Left renal cortex interstitium (tissue), 4 donors: Measurements from ENCODE around the gene ARHGAP5. TPM values are rescaled to one million over a fixed set of nuclear protein-coding genes. Genes with fewer than 3 reads are reported as not detected.
"Not testable (repeated sequence)": the region's sequence is repeated elsewhere in the genome, so short reads cannot be mapped to it uniquely, and the experiment has no call there.

ENCODE experiments used
- DNase-seq, 4 donors: peaks; one replicate each; pipeline ENCODE4 v3.0.0-alpha.2; 2013; ENCODE audit warnings: low read depth in 4 of 4, low spot score in 2 of 4, missing footprints in 1 of 4
- polyA plus RNA-seq, 4 donors: library from polyadenylated mRNA; unstranded; fragments of 120-200 nt; gene quantifications; one replicate each; pipeline ENCODE4 v1.2.1, GENCODE V29; 2013; ENCODE audit not compliant: insufficient read length in 4 of 4

ARHGAP5 gene
- polyA plus RNA-seq, 4 donors = 96.1 to 114 (median 109) TPM

DNA sequence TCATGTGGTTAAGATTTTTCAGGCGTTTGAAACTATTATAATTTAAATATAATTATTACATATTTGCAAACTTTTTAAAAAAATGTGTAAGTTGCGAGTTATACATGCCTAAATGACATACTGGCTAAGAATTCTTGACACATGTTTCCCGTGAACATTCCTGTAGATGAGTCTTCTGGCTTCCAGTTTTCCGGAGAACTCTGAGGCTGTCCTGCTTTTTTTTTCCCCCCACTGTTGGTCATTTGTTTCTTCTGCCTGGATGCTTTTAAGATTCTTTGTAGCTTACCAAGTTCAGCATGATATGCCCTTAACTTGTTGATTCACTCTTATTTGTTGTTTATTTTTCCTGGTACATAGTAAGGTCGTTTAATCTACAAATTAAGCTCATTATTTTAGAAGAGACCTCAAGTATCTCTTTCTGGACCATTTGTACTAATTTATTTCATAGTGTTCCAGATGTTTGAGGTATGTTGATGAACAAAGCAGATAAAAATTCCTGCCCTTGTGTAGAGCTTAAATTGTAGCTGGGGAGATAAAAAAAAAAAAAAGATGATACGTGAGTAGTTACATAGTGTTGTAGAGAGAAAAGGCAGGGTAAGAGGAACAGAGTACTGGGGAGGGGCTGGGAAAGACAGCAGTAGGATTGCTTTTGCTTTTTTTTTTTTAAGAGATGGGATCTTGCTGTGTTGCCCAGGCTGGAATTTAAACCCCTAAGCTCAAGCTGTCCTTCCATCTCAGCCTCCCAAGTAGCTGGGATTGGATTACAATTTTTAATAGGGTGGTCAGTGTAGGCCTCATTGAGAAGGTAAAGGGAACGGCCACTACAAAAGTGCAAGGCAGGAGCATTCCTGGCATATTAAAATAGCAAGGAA, 32.8 kb downstream of the ARHGAP5 start:
- no peak for DNase-seq

DNA sequence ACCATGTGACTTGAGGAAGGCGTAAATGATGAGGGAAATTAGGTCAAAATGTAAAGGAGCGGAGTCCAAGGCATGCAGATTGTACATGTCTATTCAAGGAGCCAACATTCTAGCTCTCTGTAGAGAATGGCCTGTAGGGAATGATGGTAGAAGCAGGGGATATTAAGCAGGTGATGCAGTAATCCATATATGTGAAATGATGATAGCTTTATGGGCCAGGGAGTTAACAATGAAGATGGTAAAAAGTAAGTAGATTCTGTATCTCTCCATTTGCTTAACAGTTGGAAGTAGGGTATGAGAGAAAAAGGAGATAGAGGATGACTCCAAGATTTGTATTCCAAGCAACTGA, 33.4 kb downstream of the ARHGAP5 start:
- no peak for DNase-seq

DNA sequence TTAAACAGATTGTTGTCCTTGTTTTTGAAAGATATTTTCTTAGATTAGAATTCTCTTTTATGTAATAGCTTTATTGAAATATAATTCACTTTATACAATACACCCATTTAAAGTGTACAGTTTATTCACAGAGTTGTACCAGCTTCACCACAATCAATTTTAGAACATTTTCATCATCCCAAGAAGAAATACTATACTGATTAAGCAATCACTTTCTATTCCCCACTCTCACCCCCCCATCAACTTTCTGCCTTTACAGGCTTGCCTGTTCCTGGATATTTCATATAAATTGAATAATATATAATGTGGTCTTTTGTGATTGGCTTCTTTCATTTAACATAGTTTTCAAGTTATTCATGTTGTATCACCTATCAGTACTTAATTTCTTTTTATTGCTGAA, 44.4 kb downstream of the ARHGAP5 start:
- DNase-seq = no peak

DNA sequence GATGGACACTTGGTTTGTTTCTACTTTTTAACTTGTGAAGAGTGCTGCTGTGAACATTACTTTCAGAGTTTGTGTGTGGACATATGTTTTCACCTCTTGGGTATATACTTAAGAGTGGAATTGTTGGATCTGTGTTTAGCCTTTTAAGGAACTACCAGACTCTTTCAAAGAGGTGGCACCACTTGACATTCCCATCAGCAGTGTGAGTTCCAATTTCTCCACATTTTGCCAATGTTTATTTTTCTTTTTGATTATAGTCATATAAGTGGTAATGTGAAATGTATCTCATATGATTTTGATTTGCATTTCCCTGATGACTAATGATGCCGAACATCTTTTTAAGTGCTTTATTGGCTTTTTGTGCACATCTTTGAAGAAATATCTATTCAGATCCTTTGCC, 44.8 kb downstream of the ARHGAP5 start:
- no peak for DNase-seq

DNA sequence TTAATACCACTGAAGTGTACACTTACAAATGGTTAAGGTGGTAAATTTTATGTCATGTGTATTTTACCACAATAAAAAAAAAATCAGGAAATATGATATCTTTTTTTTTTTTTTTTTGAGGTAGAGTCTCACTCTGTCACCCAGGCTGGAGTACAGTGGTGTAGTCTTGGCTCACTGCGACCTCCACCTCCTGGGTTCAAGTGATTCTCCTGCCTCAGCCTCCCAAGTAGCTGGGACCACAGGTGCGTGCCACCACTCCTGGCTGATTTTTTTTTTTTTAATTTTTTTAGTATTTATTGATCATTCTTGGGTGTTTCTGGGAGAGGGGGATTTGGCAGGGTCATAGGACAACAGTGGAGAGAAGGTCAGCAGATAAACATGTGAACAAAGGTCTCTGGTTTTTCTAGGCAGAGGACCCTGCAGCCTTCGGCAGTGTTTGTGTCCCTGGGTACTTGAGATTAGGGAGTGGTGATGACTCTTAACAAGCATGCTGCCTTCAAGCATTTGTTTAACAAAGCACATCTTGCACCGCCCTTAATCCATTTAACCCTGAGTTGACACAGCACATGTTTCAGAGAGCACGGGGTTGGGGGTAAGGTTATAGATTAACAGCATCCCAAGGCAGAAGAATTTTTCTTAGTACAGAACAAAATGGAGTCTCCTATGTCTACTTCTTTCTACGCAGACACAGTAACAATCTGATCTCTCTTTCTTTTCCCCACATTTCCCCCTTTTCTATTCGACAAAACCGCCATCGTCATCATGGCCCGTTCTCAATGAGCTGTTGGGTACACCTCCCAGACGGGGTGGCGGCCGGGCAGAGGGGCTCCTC, 50.0 kb downstream of the ARHGAP5 start:
- not testable (repeated sequence) for DNase-seq

DNA sequence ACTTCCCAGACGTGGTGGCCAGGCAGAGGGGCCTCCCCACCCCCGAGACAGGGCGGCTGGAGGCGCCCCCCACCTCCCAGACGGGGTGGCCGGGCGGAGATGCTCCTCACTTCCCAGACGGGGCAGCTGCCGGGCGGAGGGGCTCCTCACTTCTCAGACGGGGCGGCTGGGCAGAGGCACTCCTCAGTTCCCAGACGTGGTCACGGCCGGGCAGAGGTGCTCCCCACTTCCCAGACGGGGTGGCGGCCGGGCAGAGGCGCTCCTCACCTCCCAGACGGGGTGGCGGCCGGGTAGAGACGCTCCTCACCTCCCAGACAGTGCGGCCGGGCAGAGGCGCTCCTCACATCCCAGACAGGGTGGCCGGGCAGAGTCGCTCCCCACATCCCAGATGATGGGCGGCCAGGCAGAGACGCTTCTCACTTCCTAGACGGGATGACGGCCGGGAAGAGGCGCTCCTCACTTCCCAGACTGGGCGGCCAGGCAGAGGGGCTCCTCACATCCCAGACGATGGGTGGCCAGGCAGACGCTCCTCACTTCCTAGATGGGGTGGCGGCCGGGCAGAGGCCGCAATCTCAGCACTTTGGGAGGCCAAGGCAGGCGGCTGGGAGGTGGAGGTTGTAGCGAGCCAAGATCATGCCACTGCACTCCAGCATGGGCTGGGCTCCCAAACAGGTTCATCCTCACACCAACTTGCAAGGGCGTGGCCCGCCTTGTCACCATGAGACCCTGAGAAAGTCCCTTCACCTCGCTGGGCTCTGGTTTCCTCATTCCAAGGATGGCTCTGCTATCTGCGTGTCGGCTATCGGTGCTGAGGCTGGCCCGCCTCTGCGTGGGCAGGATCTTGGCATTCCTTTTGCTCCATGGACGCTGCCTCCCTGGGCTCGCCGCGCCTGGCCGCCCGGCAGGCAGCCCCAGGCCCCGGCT, 50.9 kb downstream of the ARHGAP5 start:
- DNase-seq = not testable (repeated sequence)

DNA sequence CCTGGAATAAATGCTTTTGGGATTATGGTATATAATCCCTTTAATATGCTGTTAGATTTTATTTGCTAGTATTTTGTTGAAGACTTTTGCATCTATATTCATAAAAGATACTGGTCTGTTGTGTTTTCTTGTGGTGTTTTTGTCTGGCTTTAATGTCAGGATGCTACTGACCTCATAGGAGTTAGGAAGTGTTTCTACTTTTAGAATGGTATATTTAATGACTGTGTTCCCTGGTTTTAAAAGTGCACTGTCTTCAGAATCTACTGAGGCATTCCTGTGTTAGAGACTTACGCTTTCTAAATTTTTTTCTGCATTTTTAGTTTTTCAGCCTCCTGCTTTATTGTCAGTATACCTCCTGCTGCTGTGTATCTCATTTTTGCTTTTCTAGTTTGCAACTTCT, 51.6 kb downstream of the ARHGAP5 start:
- no peak for DNase-seq

DNA sequence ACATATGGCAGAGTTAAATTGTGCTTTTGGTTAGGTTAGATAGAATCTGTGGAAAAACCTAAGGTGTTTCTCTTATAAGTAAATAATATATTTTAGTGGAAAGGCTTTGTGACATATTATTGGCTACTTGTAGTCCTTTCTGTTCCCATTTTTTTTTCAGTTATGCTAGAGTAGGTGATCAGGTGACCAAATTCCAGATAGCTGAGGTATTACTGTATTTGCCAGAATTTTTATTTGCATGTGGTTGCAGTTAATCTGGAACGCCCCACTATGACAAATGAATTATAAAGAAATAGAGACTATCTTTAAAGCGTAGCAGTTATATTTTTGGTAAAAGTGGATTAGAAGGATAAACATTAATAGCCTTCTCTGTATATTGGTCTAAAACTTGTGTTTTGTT, 52.0 kb downstream of the ARHGAP5 start:
- no peak for DNase-seq

DNA sequence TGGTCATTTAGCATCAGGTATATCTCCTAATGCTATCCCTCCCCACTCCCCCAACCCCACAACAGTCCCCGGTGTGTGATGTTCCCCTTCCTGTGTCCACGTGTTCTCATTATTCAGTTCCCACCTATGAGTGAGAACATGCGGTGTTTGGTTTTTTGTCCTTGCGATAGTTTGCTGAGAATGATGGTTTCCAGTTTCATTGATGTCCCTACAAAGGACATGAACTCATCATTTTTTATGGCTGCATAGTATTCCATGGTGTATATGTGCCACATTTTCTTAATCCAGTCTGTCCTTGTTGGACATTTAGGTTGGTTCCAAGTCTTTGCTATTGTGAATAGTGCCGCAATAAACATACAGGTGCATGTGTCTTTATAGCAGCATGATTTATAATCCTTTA, 54.6 kb downstream of the ARHGAP5 start:
- not testable (repeated sequence) for DNase-seq

DNA sequence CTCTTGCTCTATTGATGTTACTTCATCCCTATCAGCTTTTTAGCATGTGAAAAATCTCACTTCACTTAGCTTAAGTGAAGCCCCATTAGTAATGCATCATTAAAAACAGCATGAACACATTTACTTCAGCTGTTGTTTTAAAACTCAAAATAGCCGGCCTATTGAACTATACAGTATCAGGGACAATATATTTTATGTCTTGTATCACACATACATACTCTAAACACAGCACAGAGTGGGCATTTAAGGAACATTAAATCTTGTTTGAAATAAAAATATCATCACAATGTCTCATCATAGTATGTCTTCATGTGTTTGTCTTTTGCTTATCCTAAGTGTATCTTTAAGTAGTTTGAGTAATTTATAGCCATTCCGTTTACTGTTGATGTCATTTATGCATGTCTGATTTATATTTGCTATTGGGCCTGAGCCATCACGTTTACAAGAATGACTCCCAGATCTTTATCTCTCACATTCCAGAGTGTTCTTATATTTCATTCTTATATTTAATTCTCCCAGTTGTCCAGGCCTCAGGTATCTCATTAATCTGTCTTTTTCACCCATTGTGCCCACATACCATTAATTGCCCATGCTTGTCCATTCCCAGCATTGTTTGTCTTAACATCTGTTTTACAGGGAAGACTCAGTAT, 57.5 kb downstream of the ARHGAP5 start:
- peak; percentile 13 to 43 (median 22) for DNase-seq

DNA sequence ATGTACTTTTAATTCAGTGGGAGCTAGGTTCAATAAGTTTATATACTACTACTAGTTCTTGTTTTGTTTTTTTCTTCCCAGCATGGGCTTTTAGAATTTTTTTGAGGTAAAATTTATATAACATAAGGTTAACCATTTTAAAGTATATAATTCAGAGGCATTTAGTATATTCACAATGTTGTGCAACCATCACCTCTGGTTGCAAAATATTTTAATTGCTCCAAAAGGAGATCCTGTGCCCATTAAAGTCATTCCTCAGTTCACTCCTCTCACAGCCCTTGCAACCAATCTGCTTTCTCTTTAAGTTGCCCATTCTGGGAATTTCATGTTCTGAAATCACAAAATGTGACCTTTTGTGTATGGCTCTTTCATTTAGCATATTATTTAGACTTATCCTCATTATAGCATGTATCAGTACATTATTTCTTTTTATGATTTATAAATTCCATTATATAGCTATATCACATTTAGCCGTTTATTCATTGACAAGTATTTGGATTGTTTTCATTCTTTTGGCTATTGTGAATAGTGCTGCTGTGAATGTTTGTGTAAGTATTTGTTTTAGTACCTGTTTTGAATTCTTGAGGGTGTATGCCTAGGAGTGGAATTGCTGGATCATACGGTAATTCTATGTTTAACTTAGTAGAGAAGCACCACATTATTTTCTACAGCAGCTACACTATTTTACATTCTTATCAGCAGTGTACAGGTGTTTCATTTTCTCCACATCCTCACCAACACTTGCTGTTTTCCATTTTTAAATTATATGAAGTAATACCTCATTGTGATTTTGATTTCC, 59.1 kb downstream of the ARHGAP5 start:
- no peak for DNase-seq

DNA sequence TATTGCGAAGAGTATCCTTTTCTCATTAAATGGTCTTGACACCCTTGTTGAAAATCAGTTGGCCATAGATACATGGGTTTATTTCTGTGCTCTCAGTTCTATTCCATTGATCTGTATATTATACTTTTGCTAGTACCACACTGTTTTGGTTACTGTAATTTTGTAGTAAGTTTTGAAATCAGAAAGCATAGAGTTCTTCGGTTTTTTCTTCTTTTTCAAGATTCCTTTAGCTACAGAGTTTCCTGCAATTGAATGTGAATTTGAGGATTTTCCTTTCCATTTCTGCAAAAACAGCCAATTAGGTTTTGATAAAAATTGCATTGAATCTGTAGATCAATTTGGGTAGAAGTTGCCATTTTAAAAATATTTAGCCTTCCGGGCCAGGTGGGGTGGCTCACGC, 60.2 kb downstream of the ARHGAP5 start:
- no peak for DNase-seq

DNA sequence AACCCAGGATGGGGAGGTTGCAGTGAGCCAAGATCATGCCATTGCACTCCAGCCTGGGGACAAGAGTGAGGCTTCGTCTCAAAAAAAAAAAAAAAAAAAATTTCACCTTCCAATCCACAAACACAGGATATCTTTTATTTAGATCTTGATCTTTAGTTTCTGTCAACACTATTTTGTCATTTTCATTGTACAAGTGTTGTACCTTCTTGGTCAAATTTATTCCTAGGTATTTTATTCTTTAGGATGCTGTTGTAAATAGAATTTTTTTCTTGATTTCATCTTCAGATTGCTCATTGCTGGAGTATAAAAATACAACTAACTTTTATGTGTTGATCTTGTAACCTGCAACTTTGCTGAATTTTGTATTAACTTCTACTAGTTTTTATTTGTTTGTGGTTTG, 60.8 kb downstream of the ARHGAP5 start:
- DNase-seq = no peak

DNA sequence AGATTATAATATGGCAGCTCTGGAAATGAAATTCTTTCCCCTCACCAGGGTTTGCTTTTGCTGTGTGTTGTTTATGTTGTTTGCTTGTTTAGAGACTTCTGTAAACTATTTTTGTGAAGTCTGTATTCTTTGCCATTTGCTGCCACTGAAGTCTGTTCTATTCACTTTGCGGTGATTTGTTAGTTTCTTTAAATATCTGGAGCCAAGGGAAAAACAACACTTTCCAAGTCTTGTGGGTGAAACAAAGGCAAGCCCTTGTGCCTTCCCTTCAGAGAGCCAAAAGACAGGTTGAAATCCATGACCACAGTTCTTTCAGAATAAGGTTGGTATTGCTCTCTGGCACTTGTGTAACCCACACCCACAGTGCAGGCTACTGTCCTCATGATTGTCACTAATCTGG, 65.2 kb downstream of the ARHGAP5 start:
- no peak for DNase-seq

DNA sequence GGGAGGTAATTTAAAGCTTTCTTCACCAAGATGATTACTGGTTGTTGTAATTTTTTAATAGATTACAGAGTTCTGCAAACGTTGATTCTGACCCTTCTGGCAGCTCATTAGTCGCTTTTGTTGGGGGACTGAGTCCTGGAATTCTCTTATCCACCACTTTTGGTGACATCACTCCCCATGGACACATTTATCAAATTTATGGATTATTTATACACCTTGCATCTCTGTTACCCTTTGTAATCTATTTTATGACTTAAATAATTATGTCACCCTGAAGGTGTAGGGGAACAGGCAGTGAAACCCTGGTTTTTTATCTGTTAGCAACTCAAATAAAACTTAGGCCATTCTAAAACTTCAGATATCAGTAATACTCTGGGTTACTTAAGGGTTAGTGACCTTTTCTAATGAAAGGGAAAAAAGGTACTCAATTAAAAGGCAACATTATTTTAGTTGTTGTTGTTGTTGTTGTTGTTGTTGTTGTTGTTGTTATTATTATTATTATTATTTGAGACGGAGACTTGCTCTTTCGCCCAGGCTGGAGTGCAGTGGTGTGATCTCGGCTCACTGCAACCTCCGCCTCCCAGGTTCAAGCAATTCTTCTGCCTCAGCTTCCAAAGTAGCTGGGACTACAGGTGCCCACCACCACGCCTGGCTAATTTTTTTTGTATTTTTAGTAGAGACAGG, 65.8 kb downstream of the ARHGAP5 start:
- DNase-seq = no peak

DNA sequence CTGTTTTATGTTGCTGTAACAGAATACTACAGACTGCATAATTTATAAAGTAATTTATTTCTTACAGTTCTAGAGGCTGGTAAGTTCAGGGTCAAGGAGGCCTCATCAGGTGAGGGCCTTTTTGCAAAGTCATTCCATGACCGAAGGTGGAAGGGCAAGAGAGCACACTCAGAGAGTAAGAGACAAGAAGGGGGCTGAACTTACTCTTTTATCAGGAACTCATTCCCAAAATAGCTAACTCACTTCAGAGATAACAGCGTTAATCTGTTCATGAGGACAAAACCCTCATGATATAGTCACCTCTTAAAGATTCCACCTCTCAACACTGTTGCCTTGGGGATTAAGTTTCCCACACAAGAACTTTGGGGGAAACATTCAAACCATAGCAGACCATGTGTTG, 73.3 kb downstream of the ARHGAP5 start:
- DNase-seq = no peak

DNA sequence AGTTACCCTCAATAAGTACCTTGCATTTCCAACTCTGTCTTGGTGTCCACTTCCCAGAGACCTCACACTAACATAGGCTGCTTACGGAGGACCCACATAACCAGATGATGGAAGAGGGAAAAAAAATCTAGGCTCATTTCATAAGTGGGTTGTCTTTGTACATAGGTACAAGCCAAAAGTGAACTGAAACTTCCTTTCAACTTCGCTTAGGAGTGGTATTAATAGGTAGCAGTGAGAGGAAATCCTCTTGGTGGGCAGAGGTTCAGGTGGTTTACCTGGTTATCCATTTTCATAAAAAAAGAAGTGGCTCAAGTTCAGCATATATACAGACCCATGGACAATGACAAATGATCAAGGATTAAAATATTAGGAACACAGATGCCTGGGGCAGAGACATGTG, 88.9 kb downstream of the ARHGAP5 start:
- no peak for DNase-seq

DNA sequence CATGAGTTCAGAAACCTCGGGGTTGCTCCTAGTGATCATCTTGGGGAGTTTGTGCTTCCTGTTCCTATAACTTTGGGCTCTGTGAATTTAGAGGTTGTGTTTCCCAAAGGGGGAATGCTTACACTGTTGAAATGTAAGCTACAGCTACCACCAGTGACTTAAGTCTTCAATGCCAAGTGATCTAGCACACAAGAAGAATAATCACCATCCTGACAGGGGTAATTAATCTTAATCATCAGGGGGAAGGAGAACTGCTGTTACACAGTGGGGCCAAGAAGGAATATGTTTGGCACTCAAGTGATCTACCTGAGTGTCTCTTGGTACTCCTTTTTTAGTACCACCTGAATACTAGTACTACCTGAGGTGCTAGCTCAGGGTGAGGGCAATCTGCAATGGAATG, 89.8 kb downstream of the ARHGAP5 start:
- DNase-seq = no peak

DNA sequence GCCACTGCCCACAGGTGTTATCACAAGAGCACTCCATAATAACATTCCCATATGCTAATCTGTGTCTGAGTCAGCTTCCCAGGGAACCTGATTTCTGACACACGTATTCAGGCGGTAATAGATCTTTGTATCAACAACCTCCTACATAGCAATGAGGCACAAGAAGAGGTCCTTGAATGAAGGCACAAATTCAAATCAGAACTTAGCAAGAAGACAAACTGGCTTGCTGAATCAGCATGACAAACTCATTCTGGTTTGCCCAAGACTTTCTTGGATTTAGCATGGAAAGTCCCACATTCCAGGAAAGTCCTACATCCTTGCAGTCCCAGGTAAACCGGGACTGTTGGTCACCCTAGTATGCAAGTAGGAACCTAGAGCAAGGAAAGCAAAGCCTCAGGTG, 90.8 kb downstream of the ARHGAP5 start:
- DNase-seq = no peak
